Measurements from ENCODE around the gene PLCB2.

PLCB2 gene

GRCh38 chr15:40240619-40241221 is 67.0 kb downstream of the PLCB2 start:
- DNase-seq: no peak

GRCh38 chr15:40239693-40240618 is 67.8 kb downstream of the PLCB2 start:
- DNase-seq: peak in 13 of 58 donors; percentile 7 to 81 (median 45)

- peak in 1 of 58 donors; percentile 65 for DNase-seq
Measured at GRCh38 chr15:40239404-40239692, 68.4 kb downstream of the PLCB2 start.

- DNase-seq: peak in 31 of 58 donors; percentile 24 to 83 (median 49)
Measured at GRCh38 chr15:40238532-40239403, 69.0 kb downstream of the PLCB2 start, which contains the start of gene PAK6. Gene PAK6, plus strand, starts transcription at chr15:40239063. Its CDS starts 25,723 bp downstream, at chr15:40264786.

All from anterior cingulate cortex (tissue), 58 donors.